Measurements from ENCODE around the gene SHROOM2.

Gene SHROOM2

GRCh38 chrX:9860826-9861225 is 74.6 kb downstream of the SHROOM2 start:
- in situ Hi-C loops (cut with HindIII; ENCODE audit: low sequenced_read_pairs) = no loop called here

GRCh38 chrX:9861711-9862110 is 75.5 kb downstream of the SHROOM2 start:
- in situ Hi-C loops (cut with HindIII; ENCODE audit: low sequenced_read_pairs) = no loop called here

GRCh38 chrX:9862525-9862924 is 76.3 kb downstream of the SHROOM2 start:
- in situ Hi-C loops (cut with HindIII; ENCODE audit: low sequenced_read_pairs) = no loop called here

GRCh38 chrX:9862953-9863352 is 76.7 kb downstream of the SHROOM2 start:
- in situ Hi-C loops (cut with HindIII; ENCODE audit: low sequenced_read_pairs) = no loop called here

- in situ Hi-C loops (cut with HindIII; ENCODE audit: low sequenced_read_pairs) = no loop called here
Measured at GRCh38 chrX:9864011-9864410, 77.8 kb downstream of the SHROOM2 start.

- in situ Hi-C loops (cut with HindIII; ENCODE audit: low sequenced_read_pairs) = no loop called here
Measured at GRCh38 chrX:9865804-9866472, 79.7 kb downstream of the SHROOM2 start.

- in situ Hi-C loops (cut with HindIII; ENCODE audit: low sequenced_read_pairs) = no loop called here
Measured at GRCh38 chrX:9866633-9867032, 80.4 kb downstream of the SHROOM2 start.

GRCh38 chrX:9867226-9867625 is 81.0 kb downstream of the SHROOM2 start:
- in situ Hi-C loops (cut with HindIII; ENCODE audit: low sequenced_read_pairs) = no loop called here

- in situ Hi-C loops (cut with HindIII; ENCODE audit: low sequenced_read_pairs) = no loop called here
Measured at GRCh38 chrX:9867753-9868152, 81.5 kb downstream of the SHROOM2 start.

- in situ Hi-C loops (cut with HindIII; ENCODE audit: low sequenced_read_pairs) = no loop called here
Measured at GRCh38 chrX:9871701-9872268, 85.6 kb downstream of the SHROOM2 start.

- in situ Hi-C loops (cut with HindIII; ENCODE audit: low sequenced_read_pairs) = no loop called here
Measured at GRCh38 chrX:9873360-9873759, 87.1 kb downstream of the SHROOM2 start.

GRCh38 chrX:9873952-9874351 is 87.7 kb downstream of the SHROOM2 start:
- in situ Hi-C loops (cut with HindIII; ENCODE audit: low sequenced_read_pairs) = no loop called here

GRCh38 chrX:9874483-9874882 is 88.3 kb downstream of the SHROOM2 start:
- in situ Hi-C loops (cut with HindIII; ENCODE audit: low sequenced_read_pairs) = no loop called here

GRCh38 chrX:9875801-9876200 is 89.6 kb downstream of the SHROOM2 start:
- in situ Hi-C loops (cut with HindIII; ENCODE audit: low sequenced_read_pairs) = no loop called here

- in situ Hi-C loops (cut with HindIII; ENCODE audit: low sequenced_read_pairs) = no loop called here
Measured at GRCh38 chrX:9876201-9876600, 90.0 kb downstream of the SHROOM2 start.

GRCh38 chrX:9878146-9878820 is 92.1 kb downstream of the SHROOM2 start:
- in situ Hi-C loops (cut with HindIII; ENCODE audit: low sequenced_read_pairs) = no loop called here

GRCh38 chrX:9880237-9880636 is 94.0 kb downstream of the SHROOM2 start:
- in situ Hi-C loops (cut with HindIII; ENCODE audit: low sequenced_read_pairs) = no loop called here

- in situ Hi-C loops (cut with HindIII; ENCODE audit: low sequenced_read_pairs) = no loop called here
Measured at GRCh38 chrX:9880870-9881269, 94.6 kb downstream of the SHROOM2 start.

GRCh38 chrX:9882669-9883446 is 96.6 kb downstream of the SHROOM2 start:
- in situ Hi-C loops (cut with HindIII; ENCODE audit: low sequenced_read_pairs) = no loop called here

- in situ Hi-C loops (cut with HindIII; ENCODE audit: low sequenced_read_pairs) = no loop called here
Measured at GRCh38 chrX:9884031-9884779, 98.0 kb downstream of the SHROOM2 start.

GRCh38 chrX:9885150-9885549 is 98.9 kb downstream of the SHROOM2 start:
- in situ Hi-C loops (cut with HindIII; ENCODE audit: low sequenced_read_pairs) = no loop called here

Data from DLD1 (cell line).